ENCODE results near the gene SELENOM. TPM values are rescaled to one million over a fixed set of nuclear protein-coding genes. Genes with fewer than 3 reads are reported as not detected.

Gene SELENOM
- 13.7 and 22.4 TPM in 2 replicates for total RNA-seq (ENCODE audit: low replicate concordance)
- long read RNA-seq, transcript SELENOM-201 (5 exons, 694 nt): major isoform, 5 of 6 reads
- long read RNA-seq, partial matches to known transcripts: 0 of 6 reads
- long read RNA-seq, other reads (novel, unspliced or antisense): 0 of 6 reads

GRCh38 chr22:31107178-31107893 lies at the start of gene SELENOM:
Gene SELENOM (minus strand): TSS chr22:31107568. CDS start chr22:31107505, 63 bp downstream.
- DNase-seq (ENCODE audit: extremely low spot score, unreplicated experiment): peak; percentile 93
- peak within 1 kb of the TSS; percentile 77 for H3K27ac Mint-ChIP-seq

GRCh38 chr22:31155422-31155821 lies 48.1 kb upstream of the SELENOM start:
- DNase-seq (ENCODE audit: extremely low spot score, unreplicated experiment): no peak
- H3K36me3 Mint-ChIP-seq: peaks cover 4% of the 10 kb centered on the region
- no peak for TF ChIP-seq CTCF (conservative IDR thresholded peaks at IDR 0.05)
- peaks cover 4% of the 10 kb centered on the region for H3K4me1 Mint-ChIP-seq (ENCODE audit: unreplicated experiment)
- peaks cover 28% of the 10 kb centered on the region for H3K27me3 Mint-ChIP-seq
- H3K27ac Mint-ChIP-seq: no peak overlapping the region
- H3K4me3 Mint-ChIP-seq: no peak overlapping the region
- H3K9me3 Mint-ChIP-seq: no peaks in the 10 kb centered on the region

More at GRCh38 chr22:31107178-31107893, at the start of gene SELENOM:
- peaks cover 7% of the 10 kb centered on the region for H3K4me1 Mint-ChIP-seq (ENCODE audit: unreplicated experiment)
- no peaks in the 10 kb centered on the region for H3K36me3 Mint-ChIP-seq
- peak; percentile 95 for TF ChIP-seq CTCF (conservative IDR thresholded peaks at IDR 0.05)
- peaks cover 9% of the 10 kb centered on the region for H3K27me3 Mint-ChIP-seq
- H3K4me3 Mint-ChIP-seq: peak within 1 kb of the TSS; percentile 89
- no peaks in the 10 kb centered on the region for H3K9me3 Mint-ChIP-seq

- no peak for DNase-seq (ENCODE audit: extremely low spot score, unreplicated experiment)
- Mint-ChIP-seq H3K27me3 (peaks cover 28% of the 10 kb centered on the region), H3K9me3 (no peaks in the 10 kb centered on the region), H3K4me1 (ENCODE audit: unreplicated experiment) (peaks cover 4% of the 10 kb centered on the region), H3K36me3 (peaks cover 2% of the 10 kb centered on the region), H3K27ac (no peak overlapping the region), H3K4me3 (no peak overlapping the region)
- no peak for TF ChIP-seq CTCF (conservative IDR thresholded peaks at IDR 0.05)
Measured at GRCh38 chr22:31154975-31155374, 47.6 kb upstream of the SELENOM start.

- no peak for TF ChIP-seq CTCF (conservative IDR thresholded peaks at IDR 0.05)
- H3K27me3 Mint-ChIP-seq: peaks cover 17% of the 10 kb centered on the region
- DNase-seq (ENCODE audit: extremely low spot score, unreplicated experiment): no peak
- no peaks in the 10 kb centered on the region for H3K9me3 Mint-ChIP-seq
- H3K4me3 Mint-ChIP-seq: no peak overlapping the region
- H3K4me1 Mint-ChIP-seq (ENCODE audit: unreplicated experiment): peaks cover 17% of the 10 kb centered on the region
- no peak overlapping the region for H3K27ac Mint-ChIP-seq
- no peaks in the 10 kb centered on the region for H3K36me3 Mint-ChIP-seq
Measured at GRCh38 chr22:31153357-31153756, 46.0 kb upstream of the SELENOM start.

- Mint-ChIP-seq H3K9me3 (no peaks in the 10 kb centered on the region), H3K4me1 (ENCODE audit: unreplicated experiment) (peaks cover 17% of the 10 kb centered on the region), H3K27ac (no peak overlapping the region), H3K27me3 (peaks cover 9% of the 10 kb centered on the region), H3K4me3 (no peak overlapping the region), H3K36me3 (no peaks in the 10 kb centered on the region)
- no peak for TF ChIP-seq CTCF (conservative IDR thresholded peaks at IDR 0.05)
- no peak for DNase-seq (ENCODE audit: extremely low spot score, unreplicated experiment)
Measured at GRCh38 chr22:31151872-31152271, 44.5 kb upstream of the SELENOM start.

Measured in type B pancreatic cell (in vitro differentiated cells).